Measurements from ENCODE around the gene POP4.

POP4 gene

DNA sequence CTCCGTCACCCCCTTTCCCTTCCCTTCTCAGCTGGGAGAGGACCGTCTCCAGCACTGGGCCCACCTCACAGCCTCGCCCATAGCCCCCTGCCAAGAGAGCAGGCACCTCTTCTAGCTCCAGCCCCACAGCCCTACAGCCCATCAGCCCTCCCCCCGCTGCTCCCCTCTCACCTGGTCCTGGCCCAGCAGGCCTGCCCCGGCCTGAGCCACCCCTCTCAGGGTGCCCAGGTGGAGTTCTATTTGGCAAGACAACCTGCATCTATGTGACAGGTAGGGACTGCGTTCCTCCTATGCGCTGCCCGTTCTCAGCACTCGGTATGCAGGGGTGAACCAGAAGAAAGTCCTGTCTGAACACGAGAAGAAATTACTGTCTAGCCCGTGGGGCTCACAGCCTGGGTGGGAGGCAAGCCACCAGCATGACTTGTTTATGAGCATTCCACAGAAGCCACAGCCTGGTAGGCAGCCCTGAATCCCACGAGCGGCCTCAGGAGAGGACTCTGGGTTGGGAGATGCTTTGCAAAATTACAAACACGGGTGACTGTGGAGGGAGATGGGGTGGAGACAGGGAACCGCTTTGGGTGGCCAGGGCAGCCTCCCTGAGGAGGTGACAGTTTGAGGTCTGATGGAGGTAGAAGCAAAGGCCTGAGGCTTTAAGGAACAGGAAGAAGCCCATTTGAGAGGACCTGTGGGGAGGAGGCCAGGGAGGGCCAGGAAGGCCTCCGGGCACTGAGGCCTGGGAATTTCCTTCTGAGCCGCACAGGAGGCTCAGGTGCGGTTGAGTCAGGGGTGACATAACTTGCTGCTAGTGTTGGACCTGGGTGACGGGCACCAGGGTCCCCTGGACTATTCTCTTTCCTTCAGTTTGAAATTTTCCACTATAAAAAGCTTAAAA lies 58.0 kb downstream of the POP4 start:
- no peak for TF ChIP-seq CTCF (IDR thresholded peaks at IDR 0.05; ENCODE audit: low read depth, low read length)
- no peaks in the 10 kb centered on the region for H3K4me1 ChIP-seq
- no peak overlapping the region; the same call in 1 of the 2 replicates for H3K4me3 ChIP-seq (ENCODE audit: low read depth, low read length)
- no peaks in the 10 kb centered on the region for H3K36me3 ChIP-seq
- no peaks in the 10 kb centered on the region for H3K27me3 ChIP-seq
- no peak for DNase-seq
- H3K9me3 ChIP-seq, result no peaks in the 10 kb centered on the region

- no peaks in the 10 kb centered on the region for H3K4me1 ChIP-seq
These were observed 58.7 kb downstream of the POP4 start for GRCh38 chr19:29664753-29665214.

DNA sequence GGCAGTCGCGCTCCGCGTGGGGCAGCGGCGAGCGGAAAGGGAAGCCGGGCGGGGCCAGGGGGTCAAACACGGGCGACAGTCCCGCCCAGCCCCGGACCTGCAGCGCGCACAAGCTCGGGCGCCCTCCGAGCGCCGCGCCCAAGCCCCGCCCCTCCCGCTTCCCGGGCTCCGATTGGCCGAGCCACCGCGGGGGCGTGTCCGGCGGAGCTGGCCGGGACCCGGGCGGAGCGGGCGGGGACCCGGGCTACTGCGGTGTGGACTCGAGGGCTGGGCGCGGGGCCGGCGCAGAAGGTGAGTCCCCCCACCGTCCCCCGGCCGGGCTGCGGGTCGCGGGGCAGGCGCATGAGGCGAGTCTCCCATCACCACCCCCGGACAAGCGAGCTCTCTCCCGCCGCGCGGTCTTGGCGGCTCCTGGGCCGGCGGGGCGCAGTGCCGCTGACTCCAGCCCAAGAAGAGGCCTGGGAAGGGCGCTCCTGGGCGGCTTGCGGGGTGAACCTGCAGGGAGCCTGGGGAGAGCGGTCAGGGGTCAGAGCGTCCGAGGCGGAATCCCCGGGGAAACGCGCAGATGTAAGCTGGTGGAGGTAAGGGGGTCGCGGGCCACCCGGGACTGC lies 59.2 kb downstream of the POP4 start, which contains the start of gene PLEKHF1:
PLEKHF1 (plus strand) TSS at position 247 of the 611 bp plus-strand sequence. CDS start 8,379 bp downstream, outside the sequence.
- H3K4me1 ChIP-seq, result no peaks in the 10 kb centered on the region

More at GRCh38 chr19:29664753-29665214, 58.7 kb downstream of the POP4 start:
- Histone ChIP-seq H3K27me3 (no peaks in the 10 kb centered on the region), H3K4me3 (ENCODE audit: low read depth, low read length) (peak overlapping the region; percentile 54), H3K36me3 (no peaks in the 10 kb centered on the region), H3K9me3 (no peaks in the 10 kb centered on the region)
- no peak for TF ChIP-seq CTCF (IDR thresholded peaks at IDR 0.05; ENCODE audit: low read depth, low read length)
- no peak for DNase-seq

DNA sequence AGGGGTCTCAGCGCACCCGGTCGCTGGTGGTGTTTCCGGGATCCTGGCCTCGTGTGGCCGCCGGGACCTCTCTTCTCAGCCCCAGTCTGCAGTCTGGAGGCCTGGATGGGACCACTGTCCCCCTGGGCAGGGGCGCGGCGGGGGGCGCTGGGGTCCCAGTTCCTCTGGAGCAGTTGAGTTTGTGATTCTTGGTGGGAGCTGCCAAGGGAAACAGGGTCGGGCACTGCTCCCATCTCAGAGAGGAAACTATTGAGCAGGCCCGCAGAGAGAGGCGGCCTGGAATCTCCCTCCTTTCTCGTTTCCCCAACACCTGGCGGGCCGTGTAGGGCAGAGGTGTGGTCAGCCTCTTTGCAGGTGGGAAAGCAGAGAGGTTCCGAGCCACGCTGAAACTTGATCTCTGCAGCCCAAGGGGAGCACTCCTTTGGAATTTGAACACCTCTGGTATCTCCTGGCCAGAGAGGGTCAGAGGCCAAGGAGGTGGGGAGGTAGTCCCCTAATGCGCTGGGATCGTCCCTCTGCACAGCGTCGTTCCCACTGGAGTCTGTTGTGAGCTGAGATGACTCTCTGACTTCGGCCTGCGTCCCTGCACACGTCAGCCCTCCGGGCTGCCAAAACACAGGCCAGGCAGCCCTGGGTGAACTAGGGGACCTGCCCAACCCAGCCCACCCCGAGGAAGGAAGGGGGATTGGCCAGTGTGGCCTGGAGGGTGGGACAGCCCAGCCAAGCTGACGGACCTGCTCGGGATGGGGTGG lies 59.9 kb downstream of the POP4 start:
- Histone ChIP-seq H3K4me1 (no peaks in the 10 kb centered on the region), H3K9me3 (no peaks in the 10 kb centered on the region), H3K36me3 (no peaks in the 10 kb centered on the region), H3K4me3 (ENCODE audit: low read depth, low read length) (peak overlapping the region; percentile 61), H3K27me3 (no peaks in the 10 kb centered on the region)
- TF ChIP-seq CTCF (IDR thresholded peaks at IDR 0.05; ENCODE audit: low read depth, low read length), result no peak
- no peak for DNase-seq

More for the DNA sequence above, 59.2 kb downstream of the POP4 start, which contains the start of gene PLEKHF1:
- peak; percentile 92 for DNase-seq
- Histone ChIP-seq H3K36me3 (no peaks in the 10 kb centered on the region), H3K4me3 (ENCODE audit: low read depth, low read length) (peak within 1 kb of the TSS; percentile 61), H3K9me3 (no peaks in the 10 kb centered on the region), H3K27me3 (no peaks in the 10 kb centered on the region)
- TF ChIP-seq CTCF (IDR thresholded peaks at IDR 0.05; ENCODE audit: low read depth, low read length), result no peak
